HG02885 (cell line): ENCODE results near the gene MISP3.

Source experiments
- ATAC-seq: cut with Tn5 transposase; IDR thresholded peaks from one replicate; pipeline ENCODE4 v1.9.1; 2021; ENCODE audit warnings: mild to moderate bottlenecking; ENCODE audit not compliant: unreplicated experiment, poor library complexity

MISP3 gene

DNA sequence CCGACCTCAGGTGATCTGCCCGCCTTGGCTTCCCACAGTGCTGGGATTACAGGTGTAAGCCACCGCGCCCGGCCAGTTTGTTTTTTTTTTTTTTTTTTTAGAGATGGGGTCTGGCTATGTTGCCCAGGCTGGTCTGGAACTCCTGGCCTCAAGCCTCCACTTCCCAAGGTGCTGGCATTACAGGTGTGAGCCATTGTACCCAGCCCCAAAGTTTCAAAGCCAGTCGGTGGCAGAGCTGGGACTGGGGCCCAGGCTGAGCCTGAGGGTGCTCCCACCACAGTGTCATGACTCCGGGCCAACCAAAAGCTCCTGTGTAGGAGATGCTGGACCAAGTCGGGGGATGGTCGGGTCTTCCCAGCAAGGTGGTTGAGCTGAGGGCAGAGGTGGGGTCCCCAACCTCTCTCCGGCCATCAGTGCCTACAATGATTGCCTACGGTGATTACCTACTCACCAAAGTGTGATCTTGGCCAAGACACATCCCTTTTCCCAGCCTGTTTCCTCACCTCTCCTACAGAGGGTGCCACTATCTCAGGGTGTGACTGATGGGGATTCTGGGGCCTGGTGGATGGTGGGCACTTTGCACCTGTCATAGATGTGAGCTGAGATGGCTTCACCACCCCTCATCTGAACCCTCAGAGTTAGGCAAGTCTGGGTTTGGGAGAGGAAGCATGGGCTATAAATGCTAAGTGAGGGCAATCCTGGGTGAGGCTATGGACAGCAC, 23.8 kb downstream of the MISP3 start:
- no peak for ATAC-seq

GRCh38 chr19:14097532-14098151, 25.1 kb downstream of the MISP3 start:
- no peak for ATAC-seq

DNA sequence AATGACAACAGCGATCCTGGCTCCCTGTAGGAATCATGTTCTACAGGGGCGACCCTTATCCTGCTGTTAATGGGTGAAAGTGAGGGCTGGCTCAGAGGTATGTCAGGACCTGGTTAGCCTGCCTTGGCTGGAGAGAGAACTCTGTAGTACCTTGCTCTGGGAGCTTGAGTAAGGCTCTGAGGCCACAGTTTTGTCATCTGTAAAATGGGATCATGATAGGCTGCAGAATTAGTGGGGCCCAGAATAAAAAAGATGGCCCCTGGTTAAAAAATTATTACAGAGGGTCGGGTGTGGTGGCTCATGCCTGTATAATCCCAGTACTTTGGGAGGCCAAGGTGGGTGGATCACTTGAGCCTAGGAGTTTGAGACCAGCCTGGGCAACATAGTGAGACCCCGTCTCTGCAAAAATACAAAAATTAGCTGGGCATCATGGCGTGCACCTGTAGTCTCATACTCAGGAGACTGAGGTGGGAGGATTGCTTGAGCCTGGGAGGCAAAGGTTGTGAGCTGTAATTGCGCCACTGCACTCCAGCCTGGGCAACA, 28.5 kb downstream of the MISP3 start:
- ATAC-seq: no peak

DNA sequence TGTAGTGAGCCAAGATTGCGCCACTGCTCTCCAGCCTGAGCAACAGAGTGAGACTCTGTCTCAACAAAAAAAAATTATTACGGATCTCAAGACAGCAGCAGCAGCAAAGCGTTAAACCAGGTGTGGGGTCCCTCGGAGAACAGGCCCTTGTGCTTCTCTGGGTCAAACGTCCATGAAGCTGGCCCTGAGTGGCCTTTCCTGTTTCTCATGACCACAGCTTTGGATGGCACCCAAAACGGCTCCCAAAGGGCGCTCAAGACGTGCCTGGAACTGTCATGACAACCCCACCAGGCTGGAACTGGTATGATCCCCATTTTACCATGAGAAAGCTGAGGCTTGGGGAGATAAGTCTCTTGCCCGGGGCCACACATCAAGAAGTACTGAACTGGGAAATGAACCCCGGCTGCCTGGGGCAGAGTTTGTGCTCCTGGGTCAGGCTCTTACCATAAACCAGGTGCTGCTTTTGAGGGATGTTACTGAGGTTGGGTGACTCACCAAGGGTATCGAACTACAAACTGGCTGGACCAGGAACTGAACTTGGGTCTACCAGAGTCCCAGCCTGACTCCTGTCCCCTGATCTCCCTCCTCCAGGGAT, 29.6 kb downstream of the MISP3 start:
- no peak for ATAC-seq

DNA sequence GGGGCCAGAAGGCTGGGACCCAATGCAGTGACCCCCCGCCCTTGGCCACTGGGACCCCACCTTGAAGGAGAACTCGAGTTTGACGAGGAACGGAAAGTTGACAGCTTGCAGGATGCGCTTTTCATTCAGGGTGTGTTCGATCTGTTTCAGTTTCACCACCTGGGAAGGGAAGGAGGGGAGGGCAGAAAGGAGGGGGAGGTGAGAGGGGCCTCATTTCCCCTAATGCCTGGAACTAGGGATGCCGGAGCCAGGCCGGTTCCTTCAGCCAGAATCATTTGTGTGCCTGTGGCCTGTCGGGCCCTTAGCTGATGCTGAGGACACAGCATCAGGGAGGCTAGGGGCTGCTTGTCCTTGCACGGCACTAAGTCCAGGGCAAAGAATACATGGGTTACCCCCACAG, 30.2 kb downstream of the MISP3 start:
- ATAC-seq: no peak

DNA sequence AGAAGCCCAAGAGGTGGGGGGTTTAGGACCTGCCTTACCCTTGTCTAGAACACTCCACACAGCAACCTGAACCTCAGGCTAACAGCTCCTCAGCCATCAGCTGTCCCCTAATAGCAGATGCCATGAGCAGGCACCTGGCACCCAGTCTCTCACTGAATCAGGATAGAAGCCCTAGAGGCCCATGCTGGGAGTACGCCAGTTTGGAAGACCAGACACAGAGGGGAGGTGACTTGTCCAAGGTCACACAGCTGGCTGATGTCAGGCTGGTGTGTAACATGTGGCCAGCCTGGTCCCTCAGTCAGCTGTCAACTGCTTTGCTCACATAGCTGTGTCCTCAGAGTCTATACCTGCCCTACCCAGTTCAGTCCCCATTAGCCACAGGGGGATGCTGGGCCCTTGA, 30.7 kb downstream of the MISP3 start:
- ATAC-seq: no peak

DNA sequence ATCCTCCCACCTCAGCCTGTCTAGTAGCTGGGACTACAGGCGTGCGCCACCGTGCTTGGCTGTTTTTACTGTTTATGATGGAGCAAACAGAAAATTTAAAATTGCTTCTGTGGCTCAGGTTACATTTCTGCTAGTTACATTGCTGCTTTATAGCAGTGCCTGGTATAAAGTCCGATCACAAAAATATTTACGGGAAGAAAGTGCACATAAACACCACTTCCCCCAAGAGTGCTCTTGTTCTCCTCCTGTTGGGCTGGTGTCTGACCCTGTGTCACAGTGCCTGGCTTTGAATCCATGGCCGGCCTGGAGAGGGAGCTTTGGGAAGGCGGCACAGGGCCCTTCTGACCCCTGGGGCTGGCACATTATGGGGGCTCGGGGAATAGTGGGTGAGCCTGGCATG, 33.1 kb downstream of the MISP3 start:
- ATAC-seq: no peak

- no peak for ATAC-seq
Measured at GRCh38 chr19:14106840-14107239, 34.3 kb downstream of the MISP3 start.

GRCh38 chr19:14107581-14108461, 35.2 kb downstream of the MISP3 start:
- no peak for ATAC-seq

DNA sequence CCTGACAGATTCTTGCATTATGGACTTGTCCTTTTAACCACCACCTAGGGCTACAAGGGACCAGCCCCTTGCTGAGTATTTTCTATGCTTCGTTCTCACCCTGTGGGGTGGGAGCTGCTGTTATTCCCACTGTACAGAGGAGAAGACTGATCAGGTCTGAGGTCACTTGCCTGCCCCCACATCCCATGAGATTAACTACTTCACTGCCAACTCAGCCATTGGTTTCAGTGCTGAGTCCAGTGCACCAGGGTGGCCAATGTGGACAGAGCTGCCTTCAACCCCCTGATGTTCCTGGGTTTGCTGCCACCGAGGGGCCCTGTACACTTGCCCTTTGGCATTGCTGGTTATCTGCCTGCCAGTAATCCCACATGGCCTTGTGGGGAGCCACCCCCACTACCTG, 38.1 kb downstream of the MISP3 start:
- ATAC-seq: no peak

GRCh38 chr19:14111486-14111885, 38.9 kb downstream of the MISP3 start:
- ATAC-seq: no peak

GRCh38 chr19:14112051-14112808, 39.6 kb downstream of the MISP3 start:
- no peak for ATAC-seq

DNA sequence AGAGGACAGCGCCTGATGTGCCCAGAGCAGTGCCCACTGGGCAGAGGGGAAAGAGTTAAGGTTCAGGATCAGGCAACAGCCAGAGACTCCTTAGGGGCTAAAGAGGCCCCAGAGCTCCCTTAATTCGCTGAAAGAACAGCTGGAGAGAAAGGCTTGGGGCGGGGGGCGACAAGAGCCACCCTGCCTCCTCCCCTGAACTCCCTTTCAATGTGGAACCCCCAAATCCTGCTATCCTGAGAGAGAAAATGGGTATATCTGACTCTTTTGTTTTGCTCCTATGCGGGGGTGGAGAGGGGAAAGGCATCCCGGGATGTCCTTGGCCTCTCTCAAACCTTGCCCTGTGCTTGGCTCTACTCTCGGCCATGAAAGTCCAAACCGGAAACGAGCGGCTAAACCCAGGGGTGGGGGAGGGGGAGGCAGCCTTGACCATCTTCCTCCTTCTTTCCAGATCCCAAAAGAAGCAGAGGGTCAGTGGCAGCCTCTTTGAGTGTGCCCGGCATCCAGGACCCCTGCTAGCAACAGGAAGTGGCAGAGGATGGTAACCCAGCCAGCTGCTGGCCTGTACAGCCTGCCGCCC, 40.3 kb downstream of the MISP3 start:
- no peak for ATAC-seq

DNA sequence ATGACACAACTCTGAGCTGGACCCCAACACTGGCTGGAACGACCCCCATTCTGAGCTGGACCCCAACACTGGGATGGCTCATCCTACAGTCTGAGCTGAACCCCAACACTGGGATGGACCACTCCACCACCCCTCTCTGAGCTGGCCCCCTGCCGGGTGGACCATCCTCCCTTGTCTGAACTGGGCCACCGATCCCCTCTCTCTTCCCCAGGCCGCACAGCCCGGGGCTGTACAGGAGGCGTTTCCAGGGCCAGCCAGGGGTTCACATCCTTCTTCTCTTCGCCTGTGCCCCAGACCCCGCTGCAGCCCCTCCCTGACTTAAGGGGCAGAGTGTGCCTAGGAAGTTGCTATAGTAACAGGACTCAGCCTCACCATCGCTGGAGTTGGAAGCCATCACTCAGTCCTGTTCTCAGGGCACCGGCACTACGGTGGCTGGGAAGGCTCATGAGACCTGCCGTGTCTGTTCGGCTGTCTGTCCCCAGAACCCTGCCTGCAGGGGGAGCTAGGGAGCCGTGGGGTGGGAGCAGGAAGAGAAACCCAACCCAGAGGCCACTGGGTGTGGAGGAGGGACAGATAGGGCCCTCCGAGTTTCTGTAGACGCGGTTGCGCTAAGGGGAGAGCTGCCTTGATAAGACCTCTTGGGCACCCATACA, 41.3 kb downstream of the MISP3 start:
- no peak for ATAC-seq

DNA sequence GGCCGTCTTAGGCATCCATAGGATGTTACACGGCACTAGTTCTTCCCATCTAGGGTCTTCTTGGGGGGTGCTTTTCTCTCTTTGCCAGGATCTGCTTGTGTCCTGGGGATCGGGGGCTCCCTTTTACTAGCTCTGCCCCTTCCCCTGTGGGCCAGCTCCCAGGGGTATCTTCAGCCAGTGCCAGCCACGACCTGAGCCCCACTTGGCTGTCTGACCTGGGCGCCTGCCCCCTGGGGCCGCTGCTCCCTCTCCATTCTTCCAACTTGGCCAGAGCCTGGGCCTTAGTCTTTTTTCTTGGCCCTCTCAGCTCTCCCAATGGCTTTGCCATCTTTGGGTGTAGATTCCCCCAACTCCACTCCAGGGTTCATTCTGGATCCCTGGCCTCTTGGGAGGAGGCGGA, 41.9 kb downstream of the MISP3 start:
- ATAC-seq: no peak

DNA sequence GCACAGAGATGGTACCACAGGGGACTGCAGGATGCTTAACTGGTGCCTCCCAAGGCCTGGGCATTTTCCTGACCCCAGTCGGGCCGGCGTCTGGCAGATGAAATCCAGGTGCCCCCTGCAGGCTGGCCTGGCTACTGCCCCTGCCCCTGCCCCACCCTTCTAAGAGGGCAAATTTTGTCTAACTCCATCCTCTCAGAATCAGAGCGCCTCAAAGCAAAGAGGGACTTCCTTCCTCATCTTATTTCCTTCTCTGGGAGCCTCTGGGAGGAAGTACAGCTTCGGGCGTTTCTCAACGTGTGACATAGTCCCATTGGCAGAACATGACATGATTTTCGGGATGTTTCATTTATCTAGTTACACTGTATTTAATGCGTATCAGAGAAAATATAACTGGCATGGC, 42.3 kb downstream of the MISP3 start:
- ATAC-seq: no peak

GRCh38 chr19:14115756-14116155, 43.2 kb downstream of the MISP3 start:
- no peak for ATAC-seq

- ATAC-seq: no peak
Measured at GRCh38 chr19:14116525-14116917, 43.9 kb downstream of the MISP3 start.

GRCh38 chr19:14116918-14117578, 44.5 kb downstream of the MISP3 start:
- ATAC-seq: peak; percentile 0
